HepG2 (cell line): ENCODE measurements around the gene METTL16. TPM values are rescaled to one million over a fixed set of nuclear protein-coding genes. Genes with fewer than 3 reads are reported as not detected.

Source experiments
- CENPBD1 ChIP-seq: sonication (generic); formaldehyde crosslinking; IDR thresholded peaks from 2 replicates; pipeline ENCODE4 v1.8.0; 2022; ENCODE audit warnings: missing genetic modification reagents, low read depth, mild to moderate bottlenecking, borderline replicate concordance
- CHD4 ChIP-seq: fragments of 200-600 bp; sonication (generic); IDR thresholded peaks from 2 replicates; pipeline ENCODE4 v1.7.0; 2017; ENCODE audit warnings: mild to moderate bottlenecking, low read length, borderline replicate concordance
- FOSL2 ChIP-seq: sonication (generic); formaldehyde crosslinking; IDR thresholded peaks from 2 replicates; pipeline ENCODE4 v1.4.0; 2020; ENCODE audit warnings: missing genetic modification reagents
- KAT8 ChIP-seq: IDR thresholded peaks from 2 replicates; pipeline ENCODE4 v1.6.1; 2016; ENCODE audit warnings: missing genetic modification reagents, missing compliant biosample characterization
- MAFK ChIP-seq, 2 experiments: IDR thresholded peaks in 1 of 2; conservative IDR thresholded peaks in 1 of 2; 2 replicates each; pipeline ENCODE4 v1.6.1; 2011; ENCODE audit warnings: improper control_type of control experiment in 2 of 2, low read length in 2 of 2
- MBD4 ChIP-seq: IDR thresholded peaks from 2 replicates; pipeline ENCODE4 v1.6.1; 2012; ENCODE audit warnings: low read length, inconsistent platforms, borderline replicate concordance
- NPAS2 ChIP-seq: sonication (generic); formaldehyde crosslinking; IDR thresholded peaks from 2 replicates; pipeline ENCODE4 v1.8.0; 2022; ENCODE audit warnings: mild to moderate bottlenecking, missing genetic modification reagents, borderline replicate concordance
- RFX3 ChIP-seq: IDR thresholded peaks from 2 replicates; pipeline ENCODE4 v1.6.1; 2016; ENCODE audit warnings: missing biosample characterization, missing genetic modification reagents
- SETDB1 ChIP-seq: sonication (generic); formaldehyde crosslinking; IDR thresholded peaks from 2 replicates; pipeline ENCODE4 v1.5.1; 2020; ENCODE audit warnings: missing genetic modification reagents, mild to moderate bottlenecking, borderline replicate concordance
- SNRNP70 ChIP-seq: fragments of 200-400 bp; formaldehyde crosslinking; IDR thresholded peaks from 2 replicates; pipeline ENCODE4 v1.6.1; 2017; ENCODE audit warnings: mild to moderate bottlenecking, low read depth, low read length, moderate library complexity
- TCF7 ChIP-seq: sonication (generic); IDR thresholded peaks from 2 replicates; pipeline ENCODE4 v1.6.1; 2016; ENCODE audit warnings: antibody characterized with exemption, low read depth
- XBP1 ChIP-seq: sonication (generic); formaldehyde crosslinking; IDR thresholded peaks from 2 replicates; pipeline ENCODE4 v1.5.0; 2020; ENCODE audit warnings: missing genetic modification reagents
- ZBTB38 ChIP-seq: sonication (generic); formaldehyde crosslinking; IDR thresholded peaks from 2 replicates; pipeline ENCODE4 v1.5.1; 2020; ENCODE audit warnings: mild to moderate bottlenecking, missing genetic modification reagents
- ZBTB46 ChIP-seq: sonication (generic); formaldehyde crosslinking; IDR thresholded peaks from 2 replicates; pipeline ENCODE4 v1.4.0; 2020; ENCODE audit warnings: mild to moderate bottlenecking, missing genetic modification reagents, borderline replicate concordance
- ZFP36L2 ChIP-seq: sonication (generic); formaldehyde crosslinking; IDR thresholded peaks from 2 replicates; pipeline ENCODE4 v1.4.0; 2020; ENCODE audit warnings: missing genetic modification reagents
- ZKSCAN8 ChIP-seq: IDR thresholded peaks from 2 replicates; pipeline ENCODE4 v1.6.1; 2016; ENCODE audit warnings: borderline replicate concordance, missing genetic modification reagents, missing compliant biosample characterization
- ZNF136 ChIP-seq: sonication (generic); formaldehyde crosslinking; IDR thresholded peaks from 2 replicates; pipeline ENCODE4 v1.8.1; 2022; ENCODE audit warnings: low read depth, mild to moderate bottlenecking, moderate library complexity, missing genetic modification reagents
- ZNF720 ChIP-seq: sonication (generic); formaldehyde crosslinking; IDR thresholded peaks from 2 replicates; pipeline ENCODE4 v1.4.0; 2020; ENCODE audit warnings: missing genetic modification reagents
- ZNF792 ChIP-seq: IDR thresholded peaks from 2 replicates; pipeline ENCODE4 v1.6.1; 2016
- polyA plus RNA-seq, 8 experiments: library from polyadenylated mRNA; depleted of rRNA in 3 of 8; stranded (reverse) in 7 of 8; unstranded in 1 of 8; fragments of >200 nt; fragmentation: Illumina TruSeq in 4 of 8; extraction: Trizol in 4 of 8; gene quantifications; 2 replicates each; pipeline versions ENCODE4 v1.2.1 to v1.2.3, GENCODE V29; 2011 to 2016; ENCODE audit warnings: low read depth in 4 of 8, missing spikeins in 1 of 8, mixed read lengths in 1 of 8; ENCODE audit not compliant: insufficient read depth in 1 of 8
- total RNA-seq, 5 experiments: library from RNA; depleted of rRNA; stranded (reverse); fragments of >200 nt; fragmentation: Illumina TruSeq; extraction: Trizol; gene quantifications; 2 replicates each; pipeline ENCODE4 v1.2.3, GENCODE V29; 2016; ENCODE audit warnings: low read depth in 1 of 5
- TF ChIP-seq, protein P1 (sequence below): sonication (generic); formaldehyde crosslinking; conservative IDR thresholded peaks from 2 replicates; pipeline ENCODE4 v1.5.0; 2020; ENCODE audit warnings: missing genetic modification reagents
- TF ChIP-seq, protein P2 (sequence below): sonication (generic); formaldehyde crosslinking; IDR thresholded peaks from 2 replicates; pipeline ENCODE4 v1.5.1; 2020; ENCODE audit warnings: missing genetic modification reagents, mild to moderate bottlenecking, borderline replicate concordance
- TF ChIP-seq, protein P3 (sequence below): sonication (generic); formaldehyde crosslinking; IDR thresholded peaks from 2 replicates; pipeline ENCODE4 v1.4.0; 2020; ENCODE audit warnings: missing genetic modification reagents, low read depth, mild to moderate bottlenecking, borderline replicate concordance

The METTL16 gene
- total and polyA plus RNA-seq, 2 of the 13 experiments (the other 11 are each of a cell fraction or from before 2014, with no cell fraction given), result 11.6 to 18.5 TPM

DNA sequence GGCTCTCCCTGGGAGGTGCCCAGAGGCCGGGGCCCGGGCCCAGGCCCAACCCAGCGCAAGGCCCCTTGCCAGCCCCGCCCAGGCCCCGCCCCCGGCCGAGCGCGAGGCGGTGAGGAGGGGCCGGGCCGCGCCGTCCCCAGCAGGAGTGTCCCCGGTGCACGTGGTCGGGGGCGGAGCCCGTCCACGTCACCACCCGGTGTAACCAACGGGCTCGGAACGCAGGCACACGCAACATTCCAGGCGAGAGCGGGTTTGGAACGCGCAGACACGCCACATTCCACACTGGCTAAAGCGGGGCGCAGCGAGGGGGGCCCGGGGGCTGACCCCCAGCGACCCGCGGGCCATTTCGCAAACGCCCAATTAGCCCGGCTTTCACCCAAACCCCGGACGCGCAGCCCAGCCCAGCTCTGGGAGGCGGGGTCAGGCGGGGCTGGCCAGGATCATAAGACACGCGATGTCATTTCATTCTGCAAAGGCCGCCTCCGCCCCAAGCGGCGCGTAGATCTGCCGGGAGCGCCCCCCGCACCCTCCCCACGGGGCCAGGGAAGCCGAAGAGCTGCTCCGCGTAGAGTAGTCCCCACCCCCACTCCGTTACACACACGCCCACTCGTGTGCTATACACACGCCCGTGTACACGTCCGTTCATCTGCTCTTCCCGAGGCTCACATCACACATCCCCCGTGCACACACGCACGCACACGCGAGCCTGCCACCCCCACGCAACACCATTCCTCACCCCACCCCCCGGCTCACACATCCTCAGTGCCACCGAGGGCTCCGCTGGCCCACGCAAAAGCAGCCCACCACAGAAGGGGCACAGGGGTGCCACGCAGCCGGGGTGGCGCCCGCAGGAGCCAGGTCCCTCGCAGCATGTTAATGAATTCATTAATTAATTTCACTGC, 111.9 kb downstream of the METTL16 start (continued):
- TF ChIP-seq ZBTB46 (peak; percentile 100), MAFK (conservative IDR thresholded peaks at IDR 0.05 in 1 of 2, IDR thresholded peaks at IDR 0.05 in 1 of 2; ENCODE audit: low read length in 2 of 2) (no peak), ZBTB38 (CRISPR knock-in tag) (peak; percentile 47; the same call in 1 of the 2 replicates), TCF7 (no peak), NPAS2 (no peak), SNRNP70 (no peak), RFX3 (no peak), CENPBD1 (CRISPR knock-in tag) (no peak), FOSL2 (CRISPR knock-in tag) (peak; percentile 46; the same call in 1 of the 2 replicates), ZKSCAN8 (CRISPR knock-in tag) (no peak), CHD4 (no peak), ZNF136 (CRISPR knock-in tag) (no peak), XBP1 (CRISPR knock-in tag) (0 out of 2 replicates have a peak, but pooled peaks have one; percentile 58), ZNF792 (CRISPR knock-in tag) (peak; percentile 61; the same call in 1 of the 2 replicates), ZNF720 (CRISPR knock-in tag) (no peak), ZFP36L2 (CRISPR knock-in tag) (no peak), SETDB1 (CRISPR knock-in tag) (no peak), MBD4 (no peak), KAT8 (no peak)
- TF ChIP-seq, protein P1, sequence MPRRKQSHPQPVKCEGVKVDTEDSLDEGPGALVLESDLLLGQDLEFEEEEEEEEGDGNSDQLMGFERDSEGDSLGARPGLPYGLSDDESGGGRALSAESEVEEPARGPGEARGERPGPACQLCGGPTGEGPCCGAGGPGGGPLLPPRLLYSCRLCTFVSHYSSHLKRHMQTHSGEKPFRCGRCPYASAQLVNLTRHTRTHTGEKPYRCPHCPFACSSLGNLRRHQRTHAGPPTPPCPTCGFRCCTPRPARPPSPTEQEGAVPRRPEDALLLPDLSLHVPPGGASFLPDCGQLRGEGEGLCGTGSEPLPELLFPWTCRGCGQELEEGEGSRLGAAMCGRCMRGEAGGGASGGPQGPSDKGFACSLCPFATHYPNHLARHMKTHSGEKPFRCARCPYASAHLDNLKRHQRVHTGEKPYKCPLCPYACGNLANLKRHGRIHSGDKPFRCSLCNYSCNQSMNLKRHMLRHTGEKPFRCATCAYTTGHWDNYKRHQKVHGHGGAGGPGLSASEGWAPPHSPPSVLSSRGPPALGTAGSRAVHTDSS (CRISPR knock-in tag), result peak; percentile 90; the same call in 1 of the 2 replicates
- TF ChIP-seq, protein P2, sequence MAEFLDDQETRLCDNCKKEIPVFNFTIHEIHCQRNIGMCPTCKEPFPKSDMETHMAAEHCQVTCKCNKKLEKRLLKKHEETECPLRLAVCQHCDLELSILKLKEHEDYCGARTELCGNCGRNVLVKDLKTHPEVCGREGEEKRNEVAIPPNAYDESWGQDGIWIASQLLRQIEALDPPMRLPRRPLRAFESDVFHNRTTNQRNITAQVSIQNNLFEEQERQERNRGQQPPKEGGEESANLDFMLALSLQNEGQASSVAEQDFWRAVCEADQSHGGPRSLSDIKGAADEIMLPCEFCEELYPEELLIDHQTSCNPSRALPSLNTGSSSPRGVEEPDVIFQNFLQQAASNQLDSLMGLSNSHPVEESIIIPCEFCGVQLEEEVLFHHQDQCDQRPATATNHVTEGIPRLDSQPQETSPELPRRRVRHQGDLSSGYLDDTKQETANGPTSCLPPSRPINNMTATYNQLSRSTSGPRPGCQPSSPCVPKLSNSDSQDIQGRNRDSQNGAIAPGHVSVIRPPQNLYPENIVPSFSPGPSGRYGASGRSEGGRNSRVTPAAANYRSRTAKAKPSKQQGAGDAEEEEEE (CRISPR knock-in tag), result no peak
- TF ChIP-seq, protein P3, sequence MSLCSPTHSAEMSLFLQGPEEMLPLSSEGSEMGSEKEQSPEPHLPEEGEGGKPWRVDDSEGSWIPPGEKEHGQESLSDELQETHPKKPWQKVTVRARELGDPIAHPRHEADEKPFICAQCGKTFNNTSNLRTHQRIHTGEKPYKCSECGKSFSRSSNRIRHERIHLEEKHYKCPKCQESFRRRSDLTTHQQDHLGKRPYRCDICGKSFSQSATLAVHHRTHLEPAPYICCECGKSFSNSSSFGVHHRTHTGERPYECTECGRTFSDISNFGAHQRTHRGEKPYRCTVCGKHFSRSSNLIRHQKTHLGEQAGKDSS (CRISPR knock-in tag), result 0 out of 2 replicates have a peak, but pooled peaks have one; percentile 30
